Thyroid gland (tissue), 4 donors: ENCODE data around the gene PTGFRN.

ENCODE experiments used
- POLR2A ChIP-seq, 2 donors: fragments of 450-650 bp; IDR thresholded peaks; one replicate each; pipeline ENCODE4 v1.6.1; 2017; ENCODE audit warnings: antibody characterized with exemption in 2 of 2, mild to moderate bottlenecking in 2 of 2, moderate library complexity in 1 of 2
- TF ChIP-seq, protein P1 (sequence below), 6 experiments: fragments of 200-600 bp in 3 of 6; fragments of 450-650 bp in 3 of 6; sonication (generic) in 3 of 6; IDR thresholded peaks; one replicate each; pipeline ENCODE4 v1.5.1; 2016 to 2019; ENCODE audit warnings: antibody characterized with exemption in 6 of 6, mild to moderate bottlenecking in 2 of 6, inconsistent platforms in 1 of 6, moderate library complexity in 1 of 6

DNA sequence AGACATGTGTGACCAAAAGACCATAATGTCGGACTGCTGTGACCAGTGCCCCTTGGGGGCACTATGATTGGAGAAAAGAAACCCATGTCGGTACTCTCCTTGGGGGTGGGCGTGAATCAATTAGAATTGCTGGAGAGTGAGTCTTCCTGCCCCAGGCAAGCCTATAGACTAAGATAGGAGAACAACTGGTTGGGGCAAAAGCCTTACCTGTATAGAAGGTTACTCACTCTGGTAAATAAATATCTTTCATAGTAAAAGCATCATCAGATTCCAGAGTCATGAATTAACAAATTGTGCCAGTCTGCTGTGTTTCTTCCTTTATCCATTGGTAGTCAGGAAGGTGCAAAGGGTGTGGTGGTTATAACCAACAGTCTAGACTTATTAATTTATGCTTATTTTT, 2.9 kb upstream of the PTGFRN start:
- no peak for TF ChIP-seq POLR2A (IDR thresholded peaks at IDR 0.05)
- TF ChIP-seq, protein P1, sequence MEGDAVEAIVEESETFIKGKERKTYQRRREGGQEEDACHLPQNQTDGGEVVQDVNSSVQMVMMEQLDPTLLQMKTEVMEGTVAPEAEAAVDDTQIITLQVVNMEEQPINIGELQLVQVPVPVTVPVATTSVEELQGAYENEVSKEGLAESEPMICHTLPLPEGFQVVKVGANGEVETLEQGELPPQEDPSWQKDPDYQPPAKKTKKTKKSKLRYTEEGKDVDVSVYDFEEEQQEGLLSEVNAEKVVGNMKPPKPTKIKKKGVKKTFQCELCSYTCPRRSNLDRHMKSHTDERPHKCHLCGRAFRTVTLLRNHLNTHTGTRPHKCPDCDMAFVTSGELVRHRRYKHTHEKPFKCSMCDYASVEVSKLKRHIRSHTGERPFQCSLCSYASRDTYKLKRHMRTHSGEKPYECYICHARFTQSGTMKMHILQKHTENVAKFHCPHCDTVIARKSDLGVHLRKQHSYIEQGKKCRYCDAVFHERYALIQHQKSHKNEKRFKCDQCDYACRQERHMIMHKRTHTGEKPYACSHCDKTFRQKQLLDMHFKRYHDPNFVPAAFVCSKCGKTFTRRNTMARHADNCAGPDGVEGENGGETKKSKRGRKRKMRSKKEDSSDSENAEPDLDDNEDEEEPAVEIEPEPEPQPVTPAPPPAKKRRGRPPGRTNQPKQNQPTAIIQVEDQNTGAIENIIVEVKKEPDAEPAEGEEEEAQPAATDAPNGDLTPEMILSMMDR (IDR thresholded peaks at IDR 0.05) = no peak
